ENCODE results near the gene APLNR.

APLNR gene

DNA sequence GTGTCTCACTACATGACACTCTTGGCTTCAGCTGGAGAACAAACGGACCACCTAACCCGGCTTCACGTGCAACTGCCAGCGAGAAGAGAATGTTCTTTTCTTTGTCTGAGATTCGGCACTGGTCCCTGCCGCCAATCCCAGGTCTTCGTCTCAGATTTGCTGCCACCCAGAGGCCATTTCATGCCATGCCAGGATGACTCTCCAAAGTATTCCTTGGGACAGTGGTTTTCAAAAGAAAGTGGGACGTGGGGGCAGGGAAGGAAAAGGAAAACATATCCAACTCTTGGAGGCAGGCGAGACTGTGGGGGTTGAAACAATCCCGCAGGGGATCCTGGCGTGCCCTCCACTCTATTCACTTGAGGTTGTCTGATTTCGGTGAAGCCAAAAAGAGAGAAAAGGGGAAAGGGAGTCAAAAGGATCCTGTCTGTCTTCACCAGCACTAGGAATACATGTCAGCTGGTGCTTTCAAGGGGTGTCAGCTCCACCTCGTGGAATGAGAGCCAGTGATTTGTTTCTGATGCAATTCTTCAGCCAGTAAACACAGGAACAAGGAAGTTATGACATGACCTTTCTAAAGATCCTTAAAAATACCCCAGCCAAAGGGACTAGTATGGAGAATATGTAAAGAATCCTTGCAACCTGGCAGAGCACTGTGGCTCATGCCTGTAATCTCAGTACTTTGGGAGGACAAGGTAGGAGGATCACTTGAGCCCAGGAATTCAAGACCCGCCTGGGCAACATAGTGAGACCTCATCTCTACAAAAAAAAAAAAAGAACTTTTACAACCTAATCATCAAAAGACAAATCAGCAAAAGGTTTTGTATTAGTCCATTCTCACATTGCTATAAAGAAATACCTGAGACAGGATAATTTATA, 41.0 kb upstream of the APLNR start:
- TF ChIP-seq RAD21 (IDR thresholded peaks at IDR 0.05; ENCODE audit: low read depth), result peak; percentile 62
- TF ChIP-seq FOXM1 (IDR thresholded peaks at IDR 0.05; ENCODE audit: borderline replicate concordance, low read depth), result no peak

GRCh38 chr11:57276971-57277675, 40.1 kb upstream of the APLNR start:
- TF ChIP-seq TAF1 (IDR thresholded peaks at IDR 0.05; ENCODE audit: low read depth) (no peak), CEBPB (IDR thresholded peaks at IDR 0.05) (no peak), YY1 (IDR thresholded peaks at IDR 0.05; ENCODE audit: low read depth) (no peak), RAD21 (IDR thresholded peaks at IDR 0.05; ENCODE audit: low read depth) (no peak)

DNA sequence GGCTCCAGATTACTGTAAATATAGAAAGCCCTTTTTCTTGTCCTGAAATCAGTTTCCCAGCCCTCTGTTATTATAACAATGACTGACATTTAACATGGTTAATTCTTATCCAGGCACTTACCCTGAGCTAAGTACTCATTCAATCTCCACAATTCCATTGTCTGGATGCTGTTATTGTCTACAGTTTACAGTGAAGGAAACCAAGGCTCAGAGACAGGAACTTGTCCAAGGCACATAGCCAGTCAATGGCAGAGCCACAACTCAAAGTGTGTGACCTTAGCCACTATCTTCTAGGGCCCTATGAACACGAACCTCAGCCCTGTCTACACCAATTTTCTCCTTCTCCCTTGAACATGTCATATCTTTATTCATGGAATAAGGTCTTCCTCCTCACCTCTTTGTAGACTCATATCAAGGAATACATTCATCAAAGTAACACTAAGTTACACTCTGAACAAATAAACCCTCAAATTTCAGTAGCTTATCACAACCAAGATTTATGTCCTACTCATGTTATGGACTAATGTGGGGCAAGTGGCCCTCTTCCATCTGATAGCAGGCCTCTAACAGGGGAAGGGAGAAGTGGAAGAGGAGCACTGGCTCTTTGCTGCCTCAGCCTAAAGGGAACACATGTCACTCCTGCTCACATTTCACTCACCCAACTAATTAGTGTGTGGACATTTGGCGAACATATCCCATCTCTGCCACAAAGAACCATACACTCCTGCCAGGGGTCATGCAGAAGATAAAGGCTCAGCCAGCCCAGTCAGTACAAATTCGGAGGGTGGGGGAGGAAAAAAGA, 39.3 kb upstream of the APLNR start:
- TF ChIP-seq TCF12 (IDR thresholded peaks at IDR 0.05; ENCODE audit: low read depth) (no peak), TAF1 (IDR thresholded peaks at IDR 0.05; ENCODE audit: low read depth) (no peak), YY1 (IDR thresholded peaks at IDR 0.05; ENCODE audit: low read depth) (no peak), FOXM1 (IDR thresholded peaks at IDR 0.05; ENCODE audit: borderline replicate concordance, low read depth) (no peak), ZBTB7A (IDR thresholded peaks at IDR 0.05; ENCODE audit: low read depth) (no peak), EP300 (IDR thresholded peaks at IDR 0.05; ENCODE audit: borderline replicate concordance) (no peak), RAD21 (IDR thresholded peaks at IDR 0.05; ENCODE audit: low read depth) (no peak), TEAD4 (IDR thresholded peaks at IDR 0.05) (no peak), NFIC (IDR thresholded peaks at IDR 0.05) (no peak), CREB1 (IDR thresholded peaks at IDR 0.05; ENCODE audit: low read depth) (no peak), EGR1 (IDR thresholded peaks at IDR 0.05) (no peak)
- TF ChIP-seq, protein P1, sequence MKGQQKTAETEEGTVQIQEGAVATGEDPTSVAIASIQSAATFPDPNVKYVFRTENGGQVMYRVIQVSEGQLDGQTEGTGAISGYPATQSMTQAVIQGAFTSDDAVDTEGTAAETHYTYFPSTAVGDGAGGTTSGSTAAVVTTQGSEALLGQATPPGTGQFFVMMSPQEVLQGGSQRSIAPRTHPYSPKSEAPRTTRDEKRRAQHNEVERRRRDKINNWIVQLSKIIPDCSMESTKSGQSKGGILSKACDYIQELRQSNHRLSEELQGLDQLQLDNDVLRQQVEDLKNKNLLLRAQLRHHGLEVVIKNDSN (IDR thresholded peaks at IDR 0.05), result no peak
- TF ChIP-seq, protein P2, sequence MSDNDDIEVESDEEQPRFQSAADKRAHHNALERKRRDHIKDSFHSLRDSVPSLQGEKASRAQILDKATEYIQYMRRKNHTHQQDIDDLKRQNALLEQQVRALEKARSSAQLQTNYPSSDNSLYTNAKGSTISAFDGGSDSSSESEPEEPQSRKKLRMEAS (IDR thresholded peaks at IDR 0.05), result no peak
- TF ChIP-seq, protein P3, sequence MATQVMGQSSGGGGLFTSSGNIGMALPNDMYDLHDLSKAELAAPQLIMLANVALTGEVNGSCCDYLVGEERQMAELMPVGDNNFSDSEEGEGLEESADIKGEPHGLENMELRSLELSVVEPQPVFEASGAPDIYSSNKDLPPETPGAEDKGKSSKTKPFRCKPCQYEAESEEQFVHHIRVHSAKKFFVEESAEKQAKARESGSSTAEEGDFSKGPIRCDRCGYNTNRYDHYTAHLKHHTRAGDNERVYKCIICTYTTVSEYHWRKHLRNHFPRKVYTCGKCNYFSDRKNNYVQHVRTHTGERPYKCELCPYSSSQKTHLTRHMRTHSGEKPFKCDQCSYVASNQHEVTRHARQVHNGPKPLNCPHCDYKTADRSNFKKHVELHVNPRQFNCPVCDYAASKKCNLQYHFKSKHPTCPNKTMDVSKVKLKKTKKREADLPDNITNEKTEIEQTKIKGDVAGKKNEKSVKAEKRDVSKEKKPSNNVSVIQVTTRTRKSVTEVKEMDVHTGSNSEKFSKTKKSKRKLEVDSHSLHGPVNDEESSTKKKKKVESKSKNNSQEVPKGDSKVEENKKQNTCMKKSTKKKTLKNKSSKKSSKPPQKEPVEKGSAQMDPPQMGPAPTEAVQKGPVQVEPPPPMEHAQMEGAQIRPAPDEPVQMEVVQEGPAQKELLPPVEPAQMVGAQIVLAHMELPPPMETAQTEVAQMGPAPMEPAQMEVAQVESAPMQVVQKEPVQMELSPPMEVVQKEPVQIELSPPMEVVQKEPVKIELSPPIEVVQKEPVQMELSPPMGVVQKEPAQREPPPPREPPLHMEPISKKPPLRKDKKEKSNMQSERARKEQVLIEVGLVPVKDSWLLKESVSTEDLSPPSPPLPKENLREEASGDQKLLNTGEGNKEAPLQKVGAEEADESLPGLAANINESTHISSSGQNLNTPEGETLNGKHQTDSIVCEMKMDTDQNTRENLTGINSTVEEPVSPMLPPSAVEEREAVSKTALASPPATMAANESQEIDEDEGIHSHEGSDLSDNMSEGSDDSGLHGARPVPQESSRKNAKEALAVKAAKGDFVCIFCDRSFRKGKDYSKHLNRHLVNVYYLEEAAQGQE (IDR thresholded peaks at IDR 0.05; ENCODE audit: low read depth), result no peak

- TF ChIP-seq CEBPB (IDR thresholded peaks at IDR 0.05) (no peak), FOXM1 (IDR thresholded peaks at IDR 0.05; ENCODE audit: borderline replicate concordance, low read depth) (no peak), TAF1 (IDR thresholded peaks at IDR 0.05; ENCODE audit: low read depth) (no peak), YY1 (IDR thresholded peaks at IDR 0.05; ENCODE audit: low read depth) (no peak), CREB1 (IDR thresholded peaks at IDR 0.05; ENCODE audit: low read depth) (no peak)
Observed at GRCh38 chr11:57275582-57275981, 38.5 kb upstream of the APLNR start.

DNA sequence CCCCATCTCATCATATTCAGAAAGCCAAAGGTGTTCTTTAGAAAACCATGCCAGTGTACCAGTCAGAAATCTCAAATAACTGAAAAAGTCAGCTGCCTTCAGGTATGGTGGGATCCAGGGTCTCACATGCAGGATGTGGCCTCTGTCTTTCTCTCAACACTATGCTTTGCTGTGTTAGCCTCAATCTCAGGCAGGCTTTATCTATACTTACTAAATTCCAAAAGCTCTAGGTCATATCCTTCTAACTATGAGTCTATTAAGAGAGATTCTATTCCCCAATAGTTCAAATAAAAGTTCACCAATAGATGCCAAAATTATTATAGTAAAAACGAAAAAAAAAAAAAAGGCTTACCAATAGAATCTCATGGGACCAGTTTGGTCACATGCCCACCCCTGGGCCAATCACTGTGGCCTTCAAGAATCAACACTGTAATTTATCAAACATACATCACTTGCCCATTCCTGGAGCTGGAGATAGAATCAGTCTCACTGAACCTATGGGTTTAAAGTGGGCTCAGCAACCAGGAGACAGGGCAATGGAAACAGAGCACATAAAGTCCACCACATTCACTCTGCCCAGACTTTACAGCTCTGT, 38.0 kb upstream of the APLNR start:
- TF ChIP-seq ZBTB7A (IDR thresholded peaks at IDR 0.05; ENCODE audit: low read depth), result no peak
- TF ChIP-seq, protein P1 (IDR thresholded peaks at IDR 0.05), result no peak
- TF ChIP-seq YY1 (IDR thresholded peaks at IDR 0.05; ENCODE audit: low read depth), result no peak
- TF ChIP-seq EGR1 (IDR thresholded peaks at IDR 0.05), result no peak
- no peak for TF ChIP-seq TCF12 (IDR thresholded peaks at IDR 0.05; ENCODE audit: low read depth)
- TF ChIP-seq NFIC (IDR thresholded peaks at IDR 0.05), result no peak
- TF ChIP-seq, protein P3 (IDR thresholded peaks at IDR 0.05; ENCODE audit: low read depth), result no peak

Data from Ishikawa (cell line).